IMR-90 (cell line): ENCODE data around the gene CYP46A1. TPM values are rescaled to one million over a fixed set of nuclear protein-coding genes. Genes with fewer than 3 reads are reported as not detected.
A peak's percentile ranks its signal among the peaks of the same experiment; 100 is the strongest.

Source experiments
- ATAC-seq: fragments of 200-7000 bp; cut with Tn5 transposase; 2 replicates; pipeline ENCODE4 v1.9.1; 2020; ENCODE audit warnings: low read depth, mild to moderate bottlenecking, moderate library complexity
- BruUV-seq: library from RNA; stranded (reverse); fragments of 400-500 nt; replicated peaks from 2 replicates; lab custom pipeline; 2021; lab: Mats Ljungman, UMichigan
- CTCF ChIA-PET: fragments of 300-600 bp; formaldehyde crosslinking; extraction: SDS; loops from one replicate; lab custom pipeline; 2021; ENCODE audit warnings: antibody characterized with exemption; lab: Yijun Ruan, JAX
- POLR2A ChIA-PET: fragments of 300-600 bp; sonication (Branson Sonifier 250); formaldehyde crosslinking; loops from one replicate; lab custom pipeline; 2022; ENCODE audit warnings: antibody characterized with exemption; ENCODE audit not compliant: unreplicated experiment; lab: Charles Lee
- DNase-seq: peaks from one replicate; pipeline ENCODE4 v3.0.0; 2013
- H2AFZ ChIP-seq: replicated peaks from 2 replicates; pipeline ENCODE3; 2013; ENCODE audit warnings: low read length, mild to moderate bottlenecking; ENCODE audit not compliant: poor library complexity
- H2AK5ac ChIP-seq: 2 replicates; pipeline ENCODE4 v1.6.1; 2013; ENCODE audit warnings: low read depth, low read length, inconsistent platforms
- H2AK9ac ChIP-seq: replicated peaks from 2 replicates; pipeline ENCODE3; 2013; ENCODE audit warnings: mild to moderate bottlenecking, low read depth, low read length, moderate library complexity; ENCODE audit not compliant: poor library complexity
- H2BK120ac ChIP-seq: 2 replicates; pipeline ENCODE4 v1.6.1; 2013; ENCODE audit warnings: low read depth, low read length, inconsistent platforms
- H2BK15ac ChIP-seq: 3 replicates; pipeline ENCODE4 v1.6.1; 2013; ENCODE audit warnings: low read depth, low read length, inconsistent platforms
- H2BK20ac ChIP-seq: 2 replicates; pipeline ENCODE4 v1.6.1; 2013; ENCODE audit warnings: low read depth, mild to moderate bottlenecking, inconsistent platforms, low read length, moderate library complexity
- H2BK5ac ChIP-seq: 2 replicates; pipeline ENCODE4 v1.6.1; 2013; ENCODE audit warnings: mild to moderate bottlenecking, low read depth, low read length, inconsistent platforms; ENCODE audit not compliant: poor library complexity, severe bottlenecking
- H3K14ac ChIP-seq: replicated peaks from 2 replicates; pipeline ENCODE4 v1.6.1; 2013; ENCODE audit warnings: low read depth, low read length, inconsistent platforms
- H3K18ac ChIP-seq: 2 replicates; pipeline ENCODE4 v1.6.1; 2013; ENCODE audit warnings: low read depth, low read length, control low read depth
- H3K23ac ChIP-seq: 2 replicates; pipeline ENCODE4 v1.6.1; 2013; ENCODE audit warnings: low read depth, low read length, inconsistent platforms
- H3K27ac ChIP-seq: 2 replicates; pipeline ENCODE4 v1.5.1; 2013; ENCODE audit warnings: mild to moderate bottlenecking, control low read depth, low read length; ENCODE audit not compliant: insufficient read depth
- H3K27me3 ChIP-seq: 2 replicates; pipeline ENCODE4 v1.6.1; 2013; ENCODE audit warnings: low read length; ENCODE audit not compliant: control insufficient read depth, insufficient read depth
- H3K36me3 ChIP-seq: 2 replicates; pipeline ENCODE4 v1.6.1; 2013; ENCODE audit warnings: low read length, mixed read lengths; ENCODE audit not compliant: control insufficient read depth, insufficient read depth
- H3K4ac ChIP-seq: 2 replicates; pipeline ENCODE4 v1.6.1; 2013; ENCODE audit warnings: low read depth, low read length, inconsistent platforms
- H3K4me1 ChIP-seq: 2 replicates; pipeline ENCODE4 v1.6.1; 2013; ENCODE audit warnings: low read length, mixed read lengths; ENCODE audit not compliant: control insufficient read depth, insufficient read depth
- H3K4me2 ChIP-seq: 2 replicates; pipeline ENCODE4 v1.6.1; 2013; ENCODE audit warnings: low read depth, mild to moderate bottlenecking, control low read depth, low read length, moderate library complexity
- H3K4me3 ChIP-seq: 2 replicates; pipeline ENCODE4 v1.5.1; 2013; ENCODE audit warnings: low read depth, mild to moderate bottlenecking, control low read depth, low read length, moderate library complexity; ENCODE audit not compliant: insufficient read depth
- H3K56ac ChIP-seq: 2 replicates; pipeline ENCODE4 v1.6.1; 2013; ENCODE audit warnings: low read length, inconsistent platforms; ENCODE audit not compliant: insufficient read depth; ENCODE audit errors: extremely low read depth
- H3K79me1 ChIP-seq, 2 experiments: 2 replicates each; pipeline ENCODE4 v1.6.1; 2013; ENCODE audit warnings: low read length in 2 of 2, inconsistent platforms in 1 of 2, low read depth in 1 of 2
- H3K9ac ChIP-seq: 2 replicates; pipeline ENCODE4 v1.6.1; 2013; ENCODE audit warnings: low read depth, low read length, control low read depth
- H3K9me1 ChIP-seq: 2 replicates; pipeline ENCODE4 v1.6.1; 2013; ENCODE audit warnings: low read length, inconsistent platforms; ENCODE audit not compliant: insufficient read depth
- H3K9me3 ChIP-seq: 2 replicates; pipeline ENCODE4 v1.6.1; 2013; ENCODE audit warnings: low read length; ENCODE audit not compliant: control insufficient read depth, insufficient read depth
- H4K20me1 ChIP-seq: 2 replicates; pipeline ENCODE4 v1.6.1; 2013; ENCODE audit warnings: low read length, inconsistent platforms; ENCODE audit not compliant: insufficient read depth
- H4K5ac ChIP-seq: 2 replicates; pipeline ENCODE4 v1.6.1; 2013; ENCODE audit warnings: mild to moderate bottlenecking, low read depth, low read length, control low read depth
- H4K8ac ChIP-seq, 2 experiments: 2 replicates each; pipeline ENCODE4 v1.6.1; 2013; ENCODE audit warnings: low read depth in 2 of 2, low read length in 2 of 2, control low read depth in 1 of 2, inconsistent platforms in 1 of 2
- H4K91ac ChIP-seq: 2 replicates; pipeline ENCODE4 v1.6.1; 2013; ENCODE audit warnings: low read depth, low read length, inconsistent platforms; ENCODE audit not compliant: insufficient read depth
- CEBPB ChIP-seq: IDR thresholded peaks from 2 replicates; pipeline ENCODE4 v1.6.1; 2012; ENCODE audit warnings: low read depth, low read length, improper control_type of control experiment
- ELK1 ChIP-seq: fragments of 150-350 bp; IDR thresholded peaks from 2 replicates; pipeline ENCODE4 v1.6.1; 2016; ENCODE audit warnings: low read depth, mild to moderate bottlenecking, low read length, moderate library complexity, borderline replicate concordance
- MXI1 ChIP-seq: IDR thresholded peaks from 2 replicates; pipeline ENCODE4 v1.6.1; 2012; ENCODE audit warnings: low read depth, mild to moderate bottlenecking, low read length, moderate library complexity, borderline replicate concordance
- WGBS, 2 experiments: methylation state at CpG; one replicate each; pipeline versions ENCODE4 v1.1.5 to v1.1.7; 2013; ENCODE audit warnings: missing lambda C conversion rate in 2 of 2; ENCODE audit not compliant: insufficient read length in 1 of 2; ENCODE audit errors: extremely low coverage in 2 of 2; 5-methylcytosine and 5-hydroxymethylcytosine counted together
- dilution Hi-C: fragments of 300-500 bp; cut with HindIII; formaldehyde crosslinking; loops from one replicate; pipeline ENCODE4 v1.14.3; 2018; ENCODE audit warnings: low sequenced_read_pairs; ENCODE audit not compliant: unreplicated experiment
- in situ Hi-C: fragments of 300-500 bp; cut with MboI; formaldehyde crosslinking; loops from 3 replicates; pipeline ENCODE4 v1.14.3; 2019; ENCODE audit warnings: low sequenced_read_pairs, inconsistent platforms, mixed read lengths
- intact Hi-C: fragments of 100-400 bp; cut with micrococcal nuclease; formaldehyde crosslinking; loops from 2 replicates; pipeline ENCODE4 v1.10.0; 2022
- polyA plus RNA-seq, 3 experiments: library from polyadenylated mRNA; depleted of rRNA; stranded (reverse); fragments of >200 nt; gene quantifications; 2 replicates each; pipeline ENCODE4 v1.2.3, GENCODE V29; 2012; ENCODE audit warnings: low replicate concordance in 1 of 3
- total RNA-seq: library from RNA; depleted of rRNA; stranded (reverse); fragments of >200 nt; gene quantifications from 2 replicates; pipeline ENCODE4 v1.2.3, GENCODE V29; 2012

The CYP46A1 gene
- total and polyA plus RNA-seq, 2 of the 4 experiments (the other 2 are of a cell fraction) = 0.18 to 0.31 TPM

GRCh38 chr14:99660006-99660566 lies 24.0 kb upstream of the CYP46A1 start:
- Histone ChIP-seq H3K14ac (no peak overlapping the region), H3K4me2 (no peak overlapping the region), H2BK5ac (no peak overlapping the region), H3K23ac (no peak overlapping the region), H2BK20ac (no peak overlapping the region), H4K20me1 (no peaks in the 10 kb centered on the region), H3K36me3 (no peaks in the 10 kb centered on the region), H3K9ac (no peak overlapping the region), H2AFZ (peak overlapping the region; percentile 63), H2AK5ac (no peak overlapping the region), H2BK120ac (no peak overlapping the region), H4K5ac (no peak overlapping the region), H3K4ac (no peak overlapping the region), H2AK9ac (peak overlapping the region; percentile 13), H3K4me3 (no peak overlapping the region), H3K79me1 (no peaks in the 10 kb centered on the region), H3K4me1 (peaks cover 3% of the 10 kb centered on the region; the same call in 1 of the 2 replicates), H3K27ac (no peak overlapping the region), H3K9me1 (peaks cover 10% of the 10 kb centered on the region; the same call in 1 of the 2 replicates), H3K18ac (no peak overlapping the region), H4K91ac (no peak overlapping the region), H3K27me3 (peaks cover 43% of the 10 kb centered on the region), H2BK15ac (no peak overlapping the region), H3K56ac (no peak overlapping the region), H4K8ac (no peak overlapping the region), H3K9me3 (no peaks in the 10 kb centered on the region)
- ChIA-PET POLR2A (no interaction called here), CTCF (no interaction called here)
- no TSS peak for BruUV-seq
- in situ Hi-C loops (no loop called here), intact Hi-C loops (no loop called here), dilution Hi-C loops (no loop called here)
- DNase-seq (no peak), ATAC-seq (no peak)
- no peak for TF ChIP-seq CEBPB
- no peak for TF ChIP-seq ELK1
- TF ChIP-seq MXI1 = no peak
- WGBS, 2 experiments = 21% methylated on average over 17 of the region's 37 CpGs; no CpG with 5 or more reads in 1 of the 2 experiments
